GM12874 (cell line): ENCODE data around the gene GCNT2.

Experiments used
- TF ChIP-seq, protein P1 (sequence below): IDR thresholded peaks from 2 replicates; pipeline ENCODE4 v1.5.1; 2011; ENCODE audit warnings: low read depth, mild to moderate bottlenecking, control low read depth, low read length, moderate library complexity; ENCODE audit not compliant: insufficient read depth

Gene GCNT2

DNA sequence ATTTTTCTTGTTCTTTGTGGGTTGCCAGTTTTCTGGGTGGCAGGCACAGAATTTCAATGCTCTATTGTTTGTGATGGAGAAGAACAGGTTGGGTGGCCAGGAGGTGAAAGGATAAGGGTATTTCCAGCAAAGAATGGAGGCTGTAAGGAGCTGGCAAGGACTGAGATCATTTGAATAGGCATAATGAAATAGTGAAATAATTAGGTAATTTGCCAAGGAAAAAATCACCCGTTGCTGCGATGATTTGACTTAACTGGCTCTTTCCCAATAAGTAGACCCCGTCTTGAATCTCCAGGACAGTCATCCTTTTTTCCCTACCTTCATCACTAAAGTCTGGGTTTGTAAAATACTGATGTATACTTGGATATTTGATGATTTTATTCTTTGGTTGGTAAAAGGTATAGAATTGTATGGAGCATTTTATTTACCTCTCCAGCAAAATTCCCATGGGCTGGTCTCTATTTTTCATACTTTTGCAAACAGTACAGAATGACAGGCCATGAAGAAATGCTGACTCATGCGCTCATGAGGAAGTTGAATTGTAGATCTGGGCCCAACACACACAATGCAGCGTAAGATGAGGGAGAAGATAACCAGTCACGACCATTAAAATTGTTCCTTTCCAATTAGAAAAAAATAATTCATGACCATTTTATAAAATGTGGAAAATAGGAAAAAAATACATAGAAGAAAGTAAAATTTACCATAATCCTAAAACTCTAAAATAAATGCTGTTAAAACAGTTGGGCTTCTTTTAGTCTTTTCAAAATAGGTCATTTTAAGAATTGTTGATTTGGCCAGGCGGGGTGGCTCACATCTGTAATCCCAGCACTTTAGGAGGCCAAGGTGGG is 2.4 kb upstream of the GCNT2 start:
- TF ChIP-seq, protein P1, sequence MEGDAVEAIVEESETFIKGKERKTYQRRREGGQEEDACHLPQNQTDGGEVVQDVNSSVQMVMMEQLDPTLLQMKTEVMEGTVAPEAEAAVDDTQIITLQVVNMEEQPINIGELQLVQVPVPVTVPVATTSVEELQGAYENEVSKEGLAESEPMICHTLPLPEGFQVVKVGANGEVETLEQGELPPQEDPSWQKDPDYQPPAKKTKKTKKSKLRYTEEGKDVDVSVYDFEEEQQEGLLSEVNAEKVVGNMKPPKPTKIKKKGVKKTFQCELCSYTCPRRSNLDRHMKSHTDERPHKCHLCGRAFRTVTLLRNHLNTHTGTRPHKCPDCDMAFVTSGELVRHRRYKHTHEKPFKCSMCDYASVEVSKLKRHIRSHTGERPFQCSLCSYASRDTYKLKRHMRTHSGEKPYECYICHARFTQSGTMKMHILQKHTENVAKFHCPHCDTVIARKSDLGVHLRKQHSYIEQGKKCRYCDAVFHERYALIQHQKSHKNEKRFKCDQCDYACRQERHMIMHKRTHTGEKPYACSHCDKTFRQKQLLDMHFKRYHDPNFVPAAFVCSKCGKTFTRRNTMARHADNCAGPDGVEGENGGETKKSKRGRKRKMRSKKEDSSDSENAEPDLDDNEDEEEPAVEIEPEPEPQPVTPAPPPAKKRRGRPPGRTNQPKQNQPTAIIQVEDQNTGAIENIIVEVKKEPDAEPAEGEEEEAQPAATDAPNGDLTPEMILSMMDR: no peak

DNA sequence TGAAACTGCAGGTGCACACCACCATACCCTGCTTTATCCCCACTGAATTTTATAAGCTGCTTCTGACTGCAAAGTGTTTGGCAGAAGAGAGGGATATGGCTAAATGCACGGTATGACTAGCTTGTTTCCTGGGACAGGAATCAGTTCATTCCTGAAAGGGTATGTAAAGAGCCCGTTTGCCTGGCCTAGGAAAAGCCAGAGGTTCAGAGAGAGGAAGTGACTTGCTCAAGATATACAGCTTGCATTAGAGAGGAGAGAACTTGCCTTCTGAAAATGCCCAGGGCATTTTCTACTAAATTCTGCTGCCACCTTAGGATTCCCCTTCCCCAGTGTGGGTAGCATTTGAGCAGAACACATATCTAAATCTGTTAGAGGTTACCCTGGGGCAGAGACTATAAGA is 683 bp upstream of the GCNT2 start:
- TF ChIP-seq, protein P1: no peak

DNA sequence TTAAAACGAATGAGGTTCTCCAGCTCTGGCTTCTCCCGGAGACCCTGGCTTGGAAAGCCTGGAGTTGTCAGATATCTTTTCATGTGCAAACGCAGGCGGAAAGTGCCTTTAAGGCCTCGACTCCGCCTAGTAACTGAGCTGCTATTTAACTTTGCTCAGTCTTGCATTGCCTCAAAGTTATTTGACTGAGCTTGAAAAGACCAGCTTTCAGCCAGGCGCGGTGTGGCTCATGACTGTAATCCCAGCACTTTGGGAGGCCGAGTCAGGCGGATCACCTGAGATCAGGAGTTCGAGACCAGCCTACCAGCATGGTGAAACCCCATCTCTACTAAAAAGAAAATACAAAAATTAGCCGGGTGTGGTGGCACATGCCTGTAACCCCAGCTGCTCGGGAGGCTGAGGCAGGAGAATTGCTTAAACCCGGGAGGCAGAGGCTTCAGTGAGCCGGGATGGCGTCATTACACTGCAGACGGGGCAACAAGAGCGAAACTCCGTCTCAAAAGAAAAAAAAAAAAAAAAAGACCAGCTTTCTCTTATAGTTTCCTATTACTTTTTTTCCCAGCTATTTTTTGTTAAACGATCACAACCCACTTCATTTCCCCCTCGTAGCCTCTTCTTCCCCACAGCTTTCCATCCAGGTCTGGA is 1.9 kb downstream of the GCNT2 start:
- TF ChIP-seq, protein P1: no peak

DNA sequence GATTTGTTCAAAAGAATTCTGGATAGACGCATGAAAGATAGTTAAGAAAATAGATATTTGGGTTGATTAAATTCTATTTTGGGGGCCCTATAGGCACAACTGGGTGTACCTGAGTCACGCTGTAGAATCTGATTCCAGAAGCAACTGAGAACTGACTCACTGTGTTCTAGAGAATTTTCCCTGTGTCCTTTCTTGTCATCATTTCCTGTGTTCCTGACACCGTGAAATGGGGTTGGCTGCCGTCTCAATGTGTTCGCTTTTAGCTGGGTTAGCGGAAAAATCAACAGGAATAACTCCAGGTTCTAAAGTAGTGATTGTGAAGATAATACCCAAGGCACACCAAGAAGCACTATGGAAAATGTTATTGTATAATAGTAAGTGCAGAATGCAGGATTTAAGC is 5.0 kb downstream of the GCNT2 start:
- TF ChIP-seq, protein P1: no peak

DNA sequence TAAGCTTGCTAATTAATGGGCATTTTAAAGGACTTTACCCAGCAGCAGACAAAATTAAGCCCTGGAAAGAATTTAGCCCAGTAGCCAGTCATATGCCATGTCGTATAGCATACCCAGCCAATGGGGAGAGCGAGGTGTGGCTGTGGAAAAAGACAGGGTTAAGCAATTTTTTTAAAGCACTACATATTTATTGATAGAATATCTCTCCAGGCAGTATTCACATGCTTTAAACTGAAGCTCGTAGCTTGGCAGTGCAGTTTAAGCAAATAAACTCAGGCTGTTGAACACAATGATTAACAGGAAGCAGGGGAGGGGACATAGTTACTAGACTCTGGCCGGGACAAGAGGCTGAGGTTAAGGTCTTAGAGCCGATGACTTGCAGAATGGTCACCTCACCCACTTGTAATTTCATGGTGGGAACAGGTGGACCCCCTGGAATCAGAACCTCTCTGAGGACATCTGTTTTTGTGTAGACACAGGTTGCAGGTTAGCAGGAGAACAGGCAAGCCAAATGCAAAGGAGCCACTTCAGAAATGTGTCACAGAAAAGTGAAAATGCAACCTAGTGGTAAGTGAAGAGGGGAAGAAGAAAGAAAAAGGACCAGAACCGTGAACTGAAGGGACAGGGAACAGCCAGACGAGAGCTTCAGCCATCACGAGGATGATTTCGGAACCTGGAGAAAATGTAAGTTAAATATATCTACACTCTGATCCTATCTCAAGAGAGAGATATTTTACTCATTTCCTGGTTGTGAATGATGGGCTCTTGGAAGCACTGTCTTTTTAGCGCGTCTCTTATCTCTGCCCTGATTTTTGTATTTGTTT is 7.2 kb downstream of the GCNT2 start:
- TF ChIP-seq, protein P1: no peak

DNA sequence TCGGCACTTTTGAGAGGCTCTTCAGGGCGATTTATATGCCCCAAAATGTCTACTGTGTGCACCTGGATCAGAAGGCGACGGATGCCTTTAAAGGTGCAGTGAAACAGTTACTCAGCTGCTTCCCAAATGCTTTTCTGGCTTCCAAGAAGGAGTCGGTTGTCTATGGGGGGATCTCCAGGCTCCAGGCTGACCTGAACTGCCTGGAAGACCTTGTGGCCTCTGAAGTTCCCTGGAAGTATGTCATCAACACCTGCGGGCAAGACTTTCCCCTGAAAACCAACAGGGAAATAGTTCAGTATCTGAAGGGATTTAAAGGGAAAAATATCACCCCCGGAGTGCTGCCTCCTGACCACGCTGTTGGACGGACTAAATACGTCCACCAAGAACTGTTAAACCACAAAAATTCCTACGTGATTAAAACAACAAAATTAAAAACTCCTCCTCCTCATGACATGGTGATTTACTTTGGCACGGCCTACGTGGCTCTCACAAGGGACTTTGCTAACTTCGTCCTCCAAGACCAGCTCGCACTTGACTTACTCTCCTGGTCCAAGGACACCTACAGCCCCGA is 8.2 kb downstream of the GCNT2 start:
- TF ChIP-seq, protein P1: no peak

DNA sequence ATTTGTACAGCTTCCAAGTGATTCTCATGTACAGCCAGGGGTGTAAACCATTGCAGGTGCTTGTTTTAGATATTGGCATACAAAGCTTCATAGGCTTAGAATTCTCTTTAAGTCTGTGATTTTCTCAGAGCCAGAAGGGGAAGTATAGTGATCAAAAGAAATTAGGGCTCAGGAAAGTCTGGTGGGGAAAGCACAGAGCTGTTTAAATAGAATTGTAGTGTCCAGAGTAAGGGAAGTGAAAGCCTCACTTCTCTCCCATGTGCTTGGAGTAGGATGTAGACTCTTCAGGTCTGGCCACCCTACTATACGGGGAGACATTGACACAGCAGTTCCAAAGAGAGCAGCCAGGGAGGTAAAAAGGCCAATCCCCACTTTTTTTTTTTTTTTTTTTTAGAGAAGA is 10.4 kb downstream of the GCNT2 start:
- TF ChIP-seq, protein P1: no peak
